HEK293 (cell line): ENCODE measurements around the gene TRPV5.

Source experiments
- CTCF ChIA-PET: fragments of 350-600 bp; formaldehyde crosslinking; extraction: SDS; loops from one replicate; lab custom pipeline; 2021; ENCODE audit warnings: antibody characterized with exemption; lab: Yijun Ruan, JAX
- POLR2A ChIA-PET: fragments of 300-600 bp; formaldehyde crosslinking; extraction: SDS; loops from one replicate; lab custom pipeline; 2020; ENCODE audit warnings: antibody characterized with exemption, inconsistent platforms; lab: Yijun Ruan, JAX
- H3K27ac ChIP-seq: fragments of 200-500 bp; sonication (Bioruptor generic); 2 replicates; pipeline ENCODE4 v1.5.1; 2014; ENCODE audit warnings: low read depth, low read length, control low read depth, inconsistent platforms; ENCODE audit errors: extremely low read depth
- H3K36me3 ChIP-seq, 2 experiments: fragments of 200-500 bp in 1 of 2; sonication (Bioruptor generic) in 1 of 2; 1 replicate in 1 of 2; 2 replicates in 1 of 2; pipeline ENCODE4 v1.5.1; 2014 to 2017; ENCODE audit warnings: inconsistent platforms in 2 of 2, low read length in 2 of 2; ENCODE audit not compliant: control insufficient read depth in 2 of 2, insufficient read depth in 1 of 2
- H3K4me1 ChIP-seq: fragments of 200-500 bp; sonication (Bioruptor generic); 2 replicates; pipeline ENCODE4 v1.5.1; 2014; ENCODE audit warnings: mild to moderate bottlenecking, low read length, inconsistent platforms; ENCODE audit not compliant: control insufficient read depth, insufficient read depth
- H3K4me3 ChIP-seq: 2 replicates; pipeline ENCODE4 v1.5.1; 2011; ENCODE audit warnings: low read depth, mild to moderate bottlenecking, control low read depth, low read length, moderate library complexity
- H3K9me3 ChIP-seq: fragments of 200-500 bp; sonication (Bioruptor generic); 2 replicates; pipeline ENCODE4 v1.5.1; 2014; ENCODE audit warnings: low read depth, low read length, inconsistent platforms; ENCODE audit not compliant: control insufficient read depth, insufficient read depth
- CTCF ChIP-seq: fragments of 450-650 bp; formaldehyde crosslinking; IDR thresholded peaks from 2 replicates; pipeline ENCODE4 v1.5.1; 2016; ENCODE audit warnings: missing biosample characterization, missing genetic modification characterization
- GLI4 ChIP-seq: fragments of 450-650 bp; formaldehyde crosslinking; IDR thresholded peaks from 2 replicates; pipeline ENCODE4 v1.5.1; 2016; ENCODE audit warnings: missing biosample characterization, missing genetic modification characterization
- HOXA7 ChIP-seq: sonication (generic); formaldehyde crosslinking; IDR thresholded peaks from 2 replicates; pipeline ENCODE4 v1.8.1; 2022; ENCODE audit warnings: missing genetic modification reagents, borderline replicate concordance
- HOXD13 ChIP-seq: sonication (generic); formaldehyde crosslinking; IDR thresholded peaks from 2 replicates; pipeline ENCODE4 v1.8.0; 2022; ENCODE audit warnings: missing genetic modification reagents, borderline replicate concordance
- KLF8 ChIP-seq: fragments of 450-650 bp; formaldehyde crosslinking; IDR thresholded peaks from 2 replicates; pipeline ENCODE4 v1.5.1; 2016; ENCODE audit warnings: missing biosample characterization, missing genetic modification characterization
- PATZ1 ChIP-seq: fragments of 450-650 bp; formaldehyde crosslinking; IDR thresholded peaks from 2 replicates; pipeline ENCODE4 v1.5.1; 2016; ENCODE audit warnings: missing biosample characterization, missing genetic modification characterization
- PRDM4 ChIP-seq: fragments of 450-650 bp; formaldehyde crosslinking; IDR thresholded peaks from 2 replicates; pipeline ENCODE4 v1.5.1; 2017; ENCODE audit warnings: missing biosample characterization, missing genetic modification characterization
- ZBTB49 ChIP-seq: fragments of 450-650 bp; formaldehyde crosslinking; IDR thresholded peaks from 2 replicates; pipeline ENCODE4 v1.5.1; 2016; ENCODE audit warnings: missing biosample characterization, missing genetic modification characterization, low read depth
- ZFP37 ChIP-seq: fragments of 450-650 bp; formaldehyde crosslinking; IDR thresholded peaks from 2 replicates; pipeline ENCODE4 v1.5.1; 2016; ENCODE audit warnings: missing biosample characterization, missing genetic modification characterization
- ZNF174 ChIP-seq: fragments of 450-650 bp; formaldehyde crosslinking; IDR thresholded peaks from 2 replicates; pipeline ENCODE4 v1.5.0; 2017; ENCODE audit warnings: missing biosample characterization, mild to moderate bottlenecking, missing genetic modification characterization
- ZNF184 ChIP-seq: fragments of 450-650 bp; IDR thresholded peaks from 2 replicates; pipeline ENCODE4 v1.5.1; 2018; ENCODE audit warnings: missing biosample characterization, mild to moderate bottlenecking, missing genetic modification characterization
- ZNF211 ChIP-seq: fragments of 450-650 bp; formaldehyde crosslinking; IDR thresholded peaks from 2 replicates; pipeline ENCODE4 v1.5.1; 2016; ENCODE audit warnings: low read depth, missing biosample characterization, missing genetic modification characterization
- ZNF280D ChIP-seq: fragments of 450-650 bp; formaldehyde crosslinking; IDR thresholded peaks from 2 replicates; pipeline ENCODE4 v1.5.1; 2016; ENCODE audit warnings: missing biosample characterization, missing genetic modification characterization
- ZNF292 ChIP-seq: fragments of 450-650 bp; formaldehyde crosslinking; IDR thresholded peaks from 2 replicates; pipeline ENCODE4 v1.5.1; 2016; ENCODE audit warnings: low read depth, missing biosample characterization, missing genetic modification characterization, borderline replicate concordance
- ZNF341 ChIP-seq: fragments of 450-650 bp; formaldehyde crosslinking; IDR thresholded peaks from 2 replicates; pipeline ENCODE4; 2016; ENCODE audit warnings: low read depth, missing biosample characterization, missing genetic modification characterization
- ZNF433 ChIP-seq: fragments of 450-650 bp; formaldehyde crosslinking; IDR thresholded peaks from 2 replicates; pipeline ENCODE4 v1.5.1; 2016; ENCODE audit warnings: missing biosample characterization, missing genetic modification characterization, low read depth
- ZNF548 ChIP-seq: fragments of 450-650 bp; formaldehyde crosslinking; IDR thresholded peaks from 2 replicates; pipeline ENCODE4 v1.5.1; 2016; ENCODE audit warnings: missing biosample characterization, missing genetic modification characterization
- ZNF571 ChIP-seq: fragments of 450-650 bp; formaldehyde crosslinking; IDR thresholded peaks from 2 replicates; pipeline ENCODE4 v1.5.0; 2017; ENCODE audit warnings: missing biosample characterization, missing genetic modification characterization
- ZNF585B ChIP-seq: fragments of 450-650 bp; formaldehyde crosslinking; IDR thresholded peaks from 2 replicates; pipeline ENCODE4 v1.5.1; 2016; ENCODE audit warnings: missing biosample characterization, missing genetic modification characterization
- ZNF623 ChIP-seq: fragments of 450-650 bp; formaldehyde crosslinking; IDR thresholded peaks from 2 replicates; pipeline ENCODE4 v1.5.1; 2016; ENCODE audit warnings: missing biosample characterization, missing genetic modification characterization
- ZNF626 ChIP-seq: fragments of 450-650 bp; sonication (Bioruptor Pico); formaldehyde crosslinking; IDR thresholded peaks from 2 replicates; pipeline ENCODE4 v1.5.1; 2018; ENCODE audit warnings: missing biosample characterization, missing genetic modification characterization, inconsistent platforms
- ZNF701 ChIP-seq: fragments of 450-650 bp; formaldehyde crosslinking; IDR thresholded peaks from 2 replicates; pipeline ENCODE4 v1.5.1; 2016; ENCODE audit warnings: missing biosample characterization, missing genetic modification characterization
- ZSCAN5A ChIP-seq: fragments of 450-650 bp; formaldehyde crosslinking; IDR thresholded peaks from 2 replicates; pipeline ENCODE4 v1.5.1; 2016; ENCODE audit warnings: missing biosample characterization, missing genetic modification characterization

Gene TRPV5

GRCh38 chr7:142959202-142959601 is 25.7 kb upstream of the TRPV5 start:
- Histone ChIP-seq H3K4me1 (no peaks in the 10 kb centered on the region), H3K9me3 (no peaks in the 10 kb centered on the region), H3K27ac (no peak overlapping the region), H3K4me3 (no peak overlapping the region), H3K36me3 (no peaks in the 10 kb centered on the region)
- ChIA-PET CTCF (interaction anchor here (0.5 to 0.7 kb wide), 2 partner anchors 19 to 59 kb away, joined by 3 to 4 read pairs; no protein-coding TSS in a partner anchor), POLR2A (no interaction called here)
- TF ChIP-seq ZNF626 (tag by site-specific recombination): no peak
- TF ChIP-seq HOXD13 (CRISPR knock-in tag): no peak
- TF ChIP-seq ZNF571: no peak
- no peak for TF ChIP-seq ZNF701 (tag by site-specific recombination)
- TF ChIP-seq PRDM4: no peak
- TF ChIP-seq ZFP37 (tag by site-specific recombination): no peak
- no peak for TF ChIP-seq CTCF (tag by site-specific recombination)
- no peak for TF ChIP-seq ZNF341 (tag by site-specific recombination)
- TF ChIP-seq ZNF623 (tag by site-specific recombination): no peak
- TF ChIP-seq ZNF433: no peak
- no peak for TF ChIP-seq HOXA7 (CRISPR knock-in tag)
- TF ChIP-seq, all 188 proteins: peak for 0

- no peaks in the 10 kb centered on the region for H3K4me1 ChIP-seq
- no peaks in the 10 kb centered on the region for H3K36me3 ChIP-seq
- no peak overlapping the region for H3K4me3 ChIP-seq
- CTCF ChIA-PET: no interaction called here
- POLR2A ChIA-PET: no interaction called here
- no peaks in the 10 kb centered on the region for H3K9me3 ChIP-seq
- no peak overlapping the region for H3K27ac ChIP-seq
- no peak for TF ChIP-seq ZNF184
- TF ChIP-seq ZSCAN5A: no peak
- no peak for TF ChIP-seq ZNF280D (tag by site-specific recombination)
- no peak for TF ChIP-seq ZNF292
- TF ChIP-seq ZNF548: no peak
- TF ChIP-seq ZNF174 (tag by site-specific recombination): no peak
- TF ChIP-seq ZNF585B (tag by site-specific recombination): no peak
- TF ChIP-seq ZNF211 (tag by site-specific recombination): no peak
- no peak for TF ChIP-seq KLF8 (tag by site-specific recombination)
- no peak for TF ChIP-seq GLI4
- no peak for TF ChIP-seq ZBTB49 (tag by site-specific recombination)
- TF ChIP-seq HOXA7 (CRISPR knock-in tag): no peak
- TF ChIP-seq PATZ1 (tag by site-specific recombination): no peak
Observed at GRCh38 chr7:142957723-142958122, 24.2 kb upstream of the TRPV5 start.
